SU-DHL-6 (cell line): Measurements from ENCODE around the gene IFIH1.

Experiments
- H2AFZ ChIP-seq: fragments of 200-600 bp; sonication (generic); 2 replicates; pipeline ENCODE4 v1.6.1; 2014; ENCODE audit warnings: low read depth, mild to moderate bottlenecking, moderate library complexity, mixed read lengths, antibody characterized with exemption, low read length; ENCODE audit not compliant: severe bottlenecking
- H3F3A ChIP-seq: fragments of 200-600 bp; shearing (Covaris generic); 2 replicates; pipeline ENCODE4 v1.6.0; 2016; ENCODE audit warnings: antibody characterized with exemption, mild to moderate bottlenecking; ENCODE audit not compliant: insufficient read depth
- H3K27ac ChIP-seq: fragments of 200-600 bp; sonication (generic); 2 replicates; pipeline ENCODE4 v1.5.1; 2016; ENCODE audit warnings: low read depth, mild to moderate bottlenecking, low read length, moderate library complexity, mixed read lengths
- H3K27me3 ChIP-seq: fragments of 200-600 bp; sonication (generic), shearing (Covaris generic); 2 replicates; pipeline ENCODE4 v1.6.0; 2014; ENCODE audit warnings: mild to moderate bottlenecking, low read length
- H3K36me3 ChIP-seq: fragments of 200-600 bp; sonication (generic); 2 replicates; pipeline ENCODE4 v1.6.1; 2014; ENCODE audit warnings: mild to moderate bottlenecking, low read length, mixed read lengths
- H3K4me2 ChIP-seq: fragments of 300-600, 200-600 bp; shearing (Covaris generic), sonication (generic); 2 replicates; pipeline ENCODE4 v1.6.0; 2014; ENCODE audit warnings: low read length, low read depth, mild to moderate bottlenecking; ENCODE audit not compliant: poor library complexity, severe bottlenecking
- H3K4me3 ChIP-seq: fragments of 200-600 bp; sonication (generic); 2 replicates; pipeline ENCODE4 v1.5.1; 2014; ENCODE audit warnings: antibody characterized with exemption, low read length, mild to moderate bottlenecking, mixed read lengths; ENCODE audit not compliant: insufficient read depth, poor library complexity, severe bottlenecking
- H3K79me2 ChIP-seq: fragments of 200-600 bp; sonication (generic); 2 replicates; pipeline ENCODE4 v1.6.1; 2014; ENCODE audit warnings: mild to moderate bottlenecking, low read length, moderate library complexity; ENCODE audit not compliant: insufficient read depth
- H3K9ac ChIP-seq: fragments of 200-600 bp; sonication (generic); 2 replicates; pipeline ENCODE4 v1.7.0; 2014; ENCODE audit warnings: mild to moderate bottlenecking, low read length
- H3K9me2 ChIP-seq: fragments of 200-600 bp; sonication (generic); replicated peaks from 2 replicates; pipeline ENCODE4 v1.6.1; 2014; ENCODE audit warnings: low read length; ENCODE audit not compliant: insufficient read depth
- H3K9me3 ChIP-seq: fragments of 200-600 bp; sonication (generic); 2 replicates; pipeline ENCODE4 v1.6.1; 2014; ENCODE audit warnings: low read length, mixed read lengths; ENCODE audit not compliant: insufficient read depth
- H4K20me1 ChIP-seq: fragments of 200-600 bp; sonication (generic); 2 replicates; pipeline ENCODE4 v1.6.1; 2014; ENCODE audit warnings: low read depth, mild to moderate bottlenecking, antibody characterized with exemption, low read length, moderate library complexity, mixed read lengths
- CTCF ChIP-seq: fragments of 200-600 bp; sonication (generic); IDR thresholded peaks from one replicate; pipeline ENCODE4 v1.5.1; 2017; ENCODE audit warnings: antibody characterized with exemption, mild to moderate bottlenecking, low read length, moderate library complexity; ENCODE audit not compliant: insufficient read depth, poor library complexity, severe bottlenecking
- EZH2phosphoT487 ChIP-seq: fragments of 200-600 bp; sonication (generic), shearing (Covaris generic); conservative IDR thresholded peaks from 2 replicates; pipeline ENCODE4 v1.6.1; 2018; ENCODE audit warnings: mild to moderate bottlenecking, antibody characterized with exemption, low read length, moderate library complexity, mixed read lengths

IFIH1 gene

GRCh38 chr2:162253435-162253834, 65.0 kb downstream of the IFIH1 start:
- Histone ChIP-seq H3F3A (no peaks in the 10 kb centered on the region), H3K9ac (no peak overlapping the region), H3K9me2 (no peaks in the 10 kb centered on the region), H3K4me2 (no peak overlapping the region), H3K27ac (no peak overlapping the region), H2AFZ (no peak overlapping the region), H3K79me2 (no peaks in the 10 kb centered on the region), H4K20me1 (no peaks in the 10 kb centered on the region), H3K27me3 (no peaks in the 10 kb centered on the region), H3K9me3 (no peaks in the 10 kb centered on the region), H3K36me3 (no peaks in the 10 kb centered on the region), H3K4me3 (no peak overlapping the region)
- TF ChIP-seq EZH2phosphoT487, result no peak
- TF ChIP-seq CTCF, result no peak

- Histone ChIP-seq H3K9ac (no peak overlapping the region), H3K9me2 (no peaks in the 10 kb centered on the region), H3K9me3 (no peaks in the 10 kb centered on the region), H4K20me1 (no peaks in the 10 kb centered on the region), H3K27me3 (no peaks in the 10 kb centered on the region), H3K4me2 (no peak overlapping the region), H3K4me3 (no peak overlapping the region), H2AFZ (no peak overlapping the region), H3K79me2 (no peaks in the 10 kb centered on the region), H3F3A (no peaks in the 10 kb centered on the region), H3K36me3 (no peaks in the 10 kb centered on the region), H3K27ac (no peak overlapping the region)
- TF ChIP-seq EZH2phosphoT487 (no peak), CTCF (no peak)
Measured at GRCh38 chr2:162252153-162252552, 66.3 kb downstream of the IFIH1 start.

- no peak overlapping the region for H3K4me3 ChIP-seq
- H3K4me2 ChIP-seq, result no peak overlapping the region
- no peaks in the 10 kb centered on the region for H3K79me2 ChIP-seq
- no peak for TF ChIP-seq EZH2phosphoT487
- TF ChIP-seq CTCF, result no peak
- no peak overlapping the region for H3K27ac ChIP-seq
- H2AFZ ChIP-seq, result no peak overlapping the region
- H3K9me2 ChIP-seq, result no peaks in the 10 kb centered on the region
- H3K9me3 ChIP-seq, result no peaks in the 10 kb centered on the region
- no peaks in the 10 kb centered on the region for H3F3A ChIP-seq
- no peaks in the 10 kb centered on the region for H4K20me1 ChIP-seq
- no peaks in the 10 kb centered on the region for H3K36me3 ChIP-seq
- H3K27me3 ChIP-seq, result no peaks in the 10 kb centered on the region
- no peak overlapping the region for H3K9ac ChIP-seq
Measured at GRCh38 chr2:162245781-162246180, 72.7 kb downstream of the IFIH1 start.
